ENCODE measurements around the gene SF3A2. TPM values are rescaled to one million over a fixed set of nuclear protein-coding genes. Genes with fewer than 3 reads are reported as not detected.

The SF3A2 gene
- total RNA-seq, 1 donor from 2014 or later = 142 TPM

DNA sequence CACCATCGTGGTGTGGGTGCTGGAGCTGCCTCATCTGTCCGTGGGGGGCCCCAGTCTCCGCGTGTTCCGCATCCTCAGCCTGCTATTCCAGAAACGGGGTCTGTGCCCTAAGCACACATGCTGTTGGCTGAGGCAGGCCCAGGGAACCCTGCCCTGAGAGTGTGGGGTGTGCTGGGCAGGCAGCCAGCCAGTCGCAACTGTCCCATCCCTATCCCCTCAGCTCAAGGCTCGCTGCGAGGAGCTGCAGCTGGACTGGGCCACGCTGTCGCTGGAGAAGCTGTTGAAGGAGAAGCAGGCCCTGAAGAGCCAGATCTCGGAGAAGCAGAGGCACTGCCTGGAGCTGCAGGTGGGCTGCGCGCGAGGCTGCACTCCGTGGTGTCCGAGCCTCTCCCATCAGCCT lies 22.4 kb upstream of the SF3A2 start:
- no peaks in the 10 kb centered on the region for H3K27me3 Mint-ChIP-seq (ENCODE audit: low read depth)
- H3K27ac Mint-ChIP-seq = no peak overlapping the region
- no peaks in the 10 kb centered on the region for H3K9me3 Mint-ChIP-seq
- TF ChIP-seq, protein P1, sequence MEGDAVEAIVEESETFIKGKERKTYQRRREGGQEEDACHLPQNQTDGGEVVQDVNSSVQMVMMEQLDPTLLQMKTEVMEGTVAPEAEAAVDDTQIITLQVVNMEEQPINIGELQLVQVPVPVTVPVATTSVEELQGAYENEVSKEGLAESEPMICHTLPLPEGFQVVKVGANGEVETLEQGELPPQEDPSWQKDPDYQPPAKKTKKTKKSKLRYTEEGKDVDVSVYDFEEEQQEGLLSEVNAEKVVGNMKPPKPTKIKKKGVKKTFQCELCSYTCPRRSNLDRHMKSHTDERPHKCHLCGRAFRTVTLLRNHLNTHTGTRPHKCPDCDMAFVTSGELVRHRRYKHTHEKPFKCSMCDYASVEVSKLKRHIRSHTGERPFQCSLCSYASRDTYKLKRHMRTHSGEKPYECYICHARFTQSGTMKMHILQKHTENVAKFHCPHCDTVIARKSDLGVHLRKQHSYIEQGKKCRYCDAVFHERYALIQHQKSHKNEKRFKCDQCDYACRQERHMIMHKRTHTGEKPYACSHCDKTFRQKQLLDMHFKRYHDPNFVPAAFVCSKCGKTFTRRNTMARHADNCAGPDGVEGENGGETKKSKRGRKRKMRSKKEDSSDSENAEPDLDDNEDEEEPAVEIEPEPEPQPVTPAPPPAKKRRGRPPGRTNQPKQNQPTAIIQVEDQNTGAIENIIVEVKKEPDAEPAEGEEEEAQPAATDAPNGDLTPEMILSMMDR (IDR thresholded peaks at IDR 0.05; ENCODE audit: unreplicated experiment) = no peak
- no peak for DNase-seq (ENCODE audit: low spot score in 2 of 2, unreplicated experiment in 2 of 2)
- no peak overlapping the region for H3K4me3 Mint-ChIP-seq
- no peaks in the 10 kb centered on the region for H3K4me1 Mint-ChIP-seq
- peaks cover 23% of the 10 kb centered on the region for H3K36me3 Mint-ChIP-seq

DNA sequence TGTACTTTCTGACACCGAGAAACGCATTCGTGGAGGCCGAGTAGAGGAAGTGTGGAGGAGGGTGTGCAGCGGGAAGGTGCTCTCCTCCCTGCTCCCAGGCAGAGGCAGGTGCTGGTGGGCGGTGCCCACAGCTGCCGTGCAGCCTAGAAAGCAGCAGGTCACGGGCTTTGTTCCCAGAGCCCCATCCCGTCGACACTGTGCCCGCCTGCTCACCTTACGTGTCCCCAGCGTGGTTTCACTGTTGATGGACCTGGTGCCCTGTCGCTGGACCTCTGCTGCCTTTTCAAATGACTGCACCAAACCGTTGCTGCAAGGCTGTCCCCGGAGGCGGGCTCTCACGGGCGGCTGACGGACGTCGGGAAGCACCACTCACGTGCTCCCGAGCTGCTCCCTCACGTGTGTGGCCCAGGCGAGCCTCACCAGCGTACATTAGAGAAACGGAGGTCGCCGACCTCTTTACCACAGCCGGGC lies 21.3 kb upstream of the SF3A2 start:
- Mint-ChIP-seq H3K27ac (no peak overlapping the region), H3K4me1 (no peaks in the 10 kb centered on the region), H3K27me3 (ENCODE audit: low read depth) (no peaks in the 10 kb centered on the region), H3K4me3 (no peak overlapping the region), H3K36me3 (peaks cover 23% of the 10 kb centered on the region), H3K9me3 (no peaks in the 10 kb centered on the region)
- DNase-seq (ENCODE audit: low spot score in 2 of 2, unreplicated experiment in 2 of 2) = no peak
- TF ChIP-seq, protein P1 (IDR thresholded peaks at IDR 0.05; ENCODE audit: unreplicated experiment) = no peak

DNA sequence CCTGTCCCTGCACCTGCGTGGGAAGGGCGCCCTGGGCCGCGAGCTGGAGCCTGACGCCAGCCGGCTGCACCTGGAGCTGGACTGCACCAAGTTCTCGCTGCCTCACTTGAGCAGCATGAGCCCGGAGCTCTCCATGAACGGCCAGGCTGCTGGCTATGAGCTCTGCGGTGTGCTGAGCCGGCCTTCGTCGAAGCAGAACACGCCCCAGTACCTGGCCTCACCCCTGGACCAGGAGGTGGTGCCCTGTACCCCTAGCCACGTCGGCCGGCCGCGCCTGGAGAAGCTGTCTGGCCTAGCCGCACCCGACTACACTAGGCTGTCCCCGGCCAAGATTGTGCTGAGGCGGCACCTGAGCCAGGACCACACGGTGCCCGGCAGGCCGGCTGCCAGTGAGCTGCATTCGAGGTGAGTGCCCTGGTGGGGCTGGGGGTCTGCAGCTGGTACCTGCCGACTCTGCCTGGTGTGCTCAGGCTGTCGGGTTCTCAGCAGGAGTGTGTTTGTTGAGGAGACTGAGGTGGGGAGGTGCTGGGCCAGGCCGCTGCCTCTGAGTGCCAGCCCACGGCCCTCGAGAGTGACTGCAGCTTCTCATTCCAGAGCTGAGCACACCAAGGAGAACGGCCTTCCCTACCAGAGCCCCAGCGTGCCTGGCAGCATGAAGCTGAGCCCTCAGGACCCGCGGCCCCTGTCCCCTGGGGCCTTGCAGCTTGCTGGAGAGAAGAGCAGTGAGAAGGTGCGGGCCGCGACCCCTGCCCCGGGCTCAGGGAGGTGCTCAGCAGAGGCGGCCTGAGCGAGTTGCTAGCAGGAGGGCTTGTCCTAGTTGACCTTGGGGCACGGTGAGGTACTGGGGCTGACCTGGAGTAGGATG lies 20.0 kb upstream of the SF3A2 start:
- TF ChIP-seq, protein P1 (IDR thresholded peaks at IDR 0.05; ENCODE audit: unreplicated experiment) = no peak
- Mint-ChIP-seq H3K27ac (no peak overlapping the region), H3K36me3 (peaks cover 23% of the 10 kb centered on the region)

DNA sequence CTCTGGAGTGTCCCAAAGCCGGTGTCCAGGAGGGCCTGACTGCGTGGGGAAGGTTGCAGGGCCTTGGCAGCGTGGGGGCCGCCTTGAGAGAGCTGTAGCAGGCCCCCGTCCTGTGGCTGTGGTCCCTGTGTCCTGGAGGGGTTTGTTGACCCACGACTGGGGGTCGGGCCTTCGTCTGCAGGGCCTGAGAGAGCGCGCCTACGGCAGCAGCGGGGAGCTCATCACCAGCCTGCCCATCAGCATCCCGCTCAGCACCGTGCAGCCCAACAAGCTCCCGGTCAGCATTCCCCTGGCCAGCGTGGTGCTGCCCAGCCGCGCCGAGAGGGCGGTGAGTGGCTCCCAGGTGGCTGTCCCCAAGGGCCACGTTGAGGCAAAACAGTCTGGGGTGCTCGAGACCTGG lies 19.0 kb upstream of the SF3A2 start:
- TF ChIP-seq, protein P1 (IDR thresholded peaks at IDR 0.05; ENCODE audit: unreplicated experiment) = no peak
- peaks cover 18% of the 10 kb centered on the region for H3K36me3 Mint-ChIP-seq
- H3K27ac Mint-ChIP-seq = no peak overlapping the region
- H3K4me1 Mint-ChIP-seq = no peaks in the 10 kb centered on the region
- no peak overlapping the region for H3K4me3 Mint-ChIP-seq
- no peaks in the 10 kb centered on the region for H3K27me3 Mint-ChIP-seq (ENCODE audit: low read depth)
- no peaks in the 10 kb centered on the region for H3K9me3 Mint-ChIP-seq
- no peak for DNase-seq (ENCODE audit: low spot score in 2 of 2, unreplicated experiment in 2 of 2)

More for the DNA sequence above, 20.0 kb upstream of the SF3A2 start:
- no peaks in the 10 kb centered on the region for H3K27me3 Mint-ChIP-seq (ENCODE audit: low read depth)
- no peak for DNase-seq (ENCODE audit: low spot score in 2 of 2, unreplicated experiment in 2 of 2)
- H3K4me1 Mint-ChIP-seq = no peaks in the 10 kb centered on the region
- no peaks in the 10 kb centered on the region for H3K9me3 Mint-ChIP-seq
- no peak overlapping the region for H3K4me3 Mint-ChIP-seq

DNA sequence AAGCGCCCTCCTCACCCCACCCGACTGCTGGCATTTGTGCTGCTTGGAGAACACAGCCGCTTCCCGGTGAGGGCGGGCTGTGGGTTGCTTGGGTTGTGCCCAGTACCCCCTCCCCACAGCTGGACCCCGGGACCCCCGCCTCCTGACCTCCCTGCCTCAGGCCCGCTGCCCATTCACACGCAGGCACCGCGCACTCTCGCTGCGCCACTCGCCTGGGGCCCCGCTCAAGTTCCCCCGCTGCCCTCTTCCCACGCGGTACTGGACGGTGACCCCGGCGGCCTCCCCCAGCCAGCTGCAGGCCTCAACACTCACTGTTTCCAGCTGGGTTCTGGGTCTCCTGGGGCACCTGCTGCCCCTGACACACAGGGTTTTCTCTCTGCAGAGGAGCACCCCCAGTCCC lies 16.9 kb upstream of the SF3A2 start:
- H3K36me3 Mint-ChIP-seq = peaks cover 19% of the 10 kb centered on the region
- no peak overlapping the region for H3K4me3 Mint-ChIP-seq
- TF ChIP-seq, protein P1 (IDR thresholded peaks at IDR 0.05; ENCODE audit: unreplicated experiment) = no peak
- H3K9me3 Mint-ChIP-seq = no peaks in the 10 kb centered on the region
- no peak for DNase-seq (ENCODE audit: low spot score in 2 of 2, unreplicated experiment in 2 of 2)
- no peaks in the 10 kb centered on the region for H3K27me3 Mint-ChIP-seq (ENCODE audit: low read depth)
- no peaks in the 10 kb centered on the region for H3K4me1 Mint-ChIP-seq
- no peak overlapping the region for H3K27ac Mint-ChIP-seq

Measured in mesothelial cell of epicardium (in vitro differentiated cells).